Muscle of leg (tissue), 11 donors: Measurements from ENCODE around the gene GRIK1. TPM values are rescaled to one million over a fixed set of nuclear protein-coding genes. Genes with fewer than 3 reads are reported as not detected.

Experiments
- DNase-seq: peaks from one replicate; pipeline ENCODE4 v3.0.0; 2013
- H3K27ac ChIP-seq: one replicate; pipeline ENCODE4 v1.5.1; 2013; ENCODE audit warnings: mild to moderate bottlenecking, low read length, control low read depth
- H3K27me3 ChIP-seq: one replicate; pipeline ENCODE4 v1.6.1; 2013; ENCODE audit warnings: low read length; ENCODE audit not compliant: control insufficient read depth, insufficient read depth
- H3K36me3 ChIP-seq: one replicate; pipeline ENCODE4 v1.6.1; 2013; ENCODE audit warnings: low read length; ENCODE audit not compliant: control insufficient read depth, insufficient read depth
- H3K4me1 ChIP-seq: one replicate; pipeline ENCODE4 v1.6.1; 2013; ENCODE audit warnings: low read length; ENCODE audit not compliant: control insufficient read depth, insufficient read depth
- H3K4me3 ChIP-seq: one replicate; pipeline ENCODE4 v1.5.1; 2013; ENCODE audit warnings: low read length, control low read depth
- H3K9me3 ChIP-seq: replicated peaks from 2 replicates; pipeline ENCODE4 v1.6.1; 2013; ENCODE audit warnings: low read depth, low read length; ENCODE audit not compliant: control insufficient read depth
- WGBS: methylation state at CpG from one replicate; pipeline ENCODE4 v1.1.5; 2013; ENCODE audit warnings: missing lambda C conversion rate; ENCODE audit not compliant: insufficient coverage; 5-methylcytosine and 5-hydroxymethylcytosine counted together
- polyA plus RNA-seq, 8 donors: library from polyadenylated mRNA; unstranded; fragments of 120-200 nt; gene quantifications; one replicate each; pipeline versions ENCODE4 v1.2.1 to v1.2.3, GENCODE V29; 2013; ENCODE audit warnings: inconsistent platforms in 1 of 8, low replicate concordance in 1 of 8; ENCODE audit not compliant: insufficient read length in 8 of 8, insufficient read depth in 1 of 8
- total RNA-seq: library from RNA; stranded (reverse); fragments of 120-200 nt; gene quantifications from one replicate; pipeline ENCODE4 v1.2.4, GENCODE V29; 2013

Gene GRIK1
- total and polyA plus RNA-seq, 9 donors, result 0.25 to 2.1 (median 0.39) TPM

GRCh38 chr21:29669416-29669815 lies 270.4 kb downstream of the GRIK1 start:
- H3K27me3 ChIP-seq, result no peaks in the 10 kb centered on the region
- H3K27ac ChIP-seq, result no peak overlapping the region
- no peak overlapping the region for H3K4me3 ChIP-seq
- no peaks in the 10 kb centered on the region for H3K9me3 ChIP-seq
- WGBS, result no CpG with 5 or more reads among the region's 2 CpGs
- H3K36me3 ChIP-seq, result no peaks in the 10 kb centered on the region
- H3K4me1 ChIP-seq, result no peaks in the 10 kb centered on the region
- no peak for DNase-seq

DNA sequence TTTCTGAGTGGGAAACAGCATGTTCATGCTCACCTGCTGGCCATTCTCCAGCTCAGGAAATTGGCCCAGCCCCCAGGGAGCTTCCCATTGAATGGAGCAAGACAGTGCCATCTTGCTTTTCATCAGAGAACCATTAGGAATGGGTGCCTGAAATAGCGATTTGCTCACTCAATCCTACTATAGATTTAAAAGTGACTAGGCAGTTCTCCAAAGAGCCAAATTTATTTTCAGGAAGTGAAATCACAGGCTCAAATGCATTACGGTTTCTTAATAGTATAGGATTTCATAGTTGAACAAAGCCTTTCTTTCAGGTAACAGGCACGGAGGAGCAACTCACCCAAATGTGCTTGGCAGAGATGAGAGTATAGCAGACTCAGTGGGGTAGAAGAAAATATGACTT lies 272.1 kb downstream of the GRIK1 start:
- 14% methylated on average over 1 of the region's 3 CpGs for WGBS

DNA sequence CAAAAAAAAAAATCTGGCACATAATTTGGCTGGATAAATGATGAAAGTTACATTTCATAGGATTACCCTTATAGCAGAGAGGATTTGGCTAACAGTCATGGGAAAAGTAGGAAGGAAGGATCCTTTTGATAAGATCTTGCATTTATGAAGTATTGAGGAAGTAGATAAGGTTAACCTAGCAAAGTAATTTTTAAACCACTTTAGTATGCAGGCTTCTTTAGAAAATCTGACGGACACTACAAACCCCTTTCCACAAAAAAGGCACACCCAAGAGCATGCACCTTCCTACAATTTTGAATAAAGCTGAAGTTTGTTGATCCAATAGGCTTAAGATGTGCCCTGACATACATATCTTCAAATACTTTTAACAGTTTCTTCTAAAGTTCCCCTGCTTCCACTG lies 275.2 kb downstream of the GRIK1 start:
- no peak overlapping the region for H3K4me3 ChIP-seq
- no peaks in the 10 kb centered on the region for H3K9me3 ChIP-seq
- no peak for DNase-seq
- no CpG with 5 or more reads among the region's 1 CpG for WGBS
- no peaks in the 10 kb centered on the region for H3K4me1 ChIP-seq
- H3K36me3 ChIP-seq, result no peaks in the 10 kb centered on the region
- no peaks in the 10 kb centered on the region for H3K27me3 ChIP-seq
- H3K27ac ChIP-seq, result no peak overlapping the region

More for the DNA sequence above, 272.1 kb downstream of the GRIK1 start:
- Histone ChIP-seq H3K27me3 (no peaks in the 10 kb centered on the region), H3K4me3 (no peak overlapping the region), H3K36me3 (no peaks in the 10 kb centered on the region), H3K4me1 (no peaks in the 10 kb centered on the region), H3K9me3 (no peaks in the 10 kb centered on the region), H3K27ac (no peak overlapping the region)
- DNase-seq, result no peak

DNA sequence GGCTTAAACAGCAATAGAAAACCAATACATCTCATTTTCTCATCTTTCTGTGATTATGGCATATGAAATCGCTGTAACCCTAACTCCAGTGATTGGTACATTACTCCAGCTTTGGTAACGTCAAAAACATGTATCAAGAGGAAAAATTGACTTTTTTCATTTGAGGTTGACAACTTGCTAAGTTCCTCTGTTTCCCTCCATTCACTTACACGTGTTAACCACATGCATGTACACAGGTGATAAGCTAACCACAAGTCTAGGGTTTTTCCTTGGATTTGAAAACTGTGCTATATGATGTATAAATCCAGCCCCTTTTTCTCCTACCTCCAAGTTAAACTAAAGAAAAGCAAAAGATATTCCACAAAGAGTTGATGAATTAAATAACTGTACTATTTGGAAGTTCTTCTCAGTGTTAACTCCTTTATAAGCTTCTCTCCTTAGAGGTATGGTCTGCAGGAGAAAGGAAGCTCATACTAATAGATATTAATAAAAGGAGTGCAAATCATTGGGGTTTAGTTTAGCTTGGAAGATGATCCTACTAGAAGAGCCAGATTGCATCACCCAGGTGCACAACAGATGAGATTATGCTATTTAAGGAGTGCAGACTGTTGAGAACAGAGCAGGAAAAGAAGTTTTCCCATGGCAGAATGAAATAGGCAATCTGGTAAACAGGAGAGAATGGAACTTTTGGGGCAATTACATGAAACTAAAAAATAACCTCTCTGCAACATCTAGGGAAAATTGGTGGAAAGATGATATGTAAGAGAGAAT lies 277.9 kb downstream of the GRIK1 start:
- no peak overlapping the region for H3K4me3 ChIP-seq
- no CpG with 5 or more reads among the region's 3 CpGs for WGBS
- no peaks in the 10 kb centered on the region for H3K27me3 ChIP-seq
- no peak overlapping the region for H3K27ac ChIP-seq
- H3K4me1 ChIP-seq, result no peaks in the 10 kb centered on the region
- no peaks in the 10 kb centered on the region for H3K36me3 ChIP-seq
- H3K9me3 ChIP-seq, result no peaks in the 10 kb centered on the region
- no peak for DNase-seq

GRCh38 chr21:29660047-29660720 lies 279.6 kb downstream of the GRIK1 start:
- no peaks in the 10 kb centered on the region for H3K9me3 ChIP-seq
- H3K27me3 ChIP-seq, result no peaks in the 10 kb centered on the region
- H3K4me1 ChIP-seq, result no peaks in the 10 kb centered on the region
- no peaks in the 10 kb centered on the region for H3K36me3 ChIP-seq
- DNase-seq, result no peak
- H3K27ac ChIP-seq, result no peak overlapping the region
- WGBS, result no CpG with 5 or more reads among the region's 2 CpGs
- H3K4me3 ChIP-seq, result no peak overlapping the region

GRCh38 chr21:29658934-29659203 lies 280.9 kb downstream of the GRIK1 start:
- H3K27ac ChIP-seq, result no peak overlapping the region
- H3K36me3 ChIP-seq, result no peaks in the 10 kb centered on the region
- peak; percentile 18 for DNase-seq
- no peaks in the 10 kb centered on the region for H3K9me3 ChIP-seq
- no peaks in the 10 kb centered on the region for H3K4me1 ChIP-seq
- WGBS, result no CpG with 5 or more reads among the region's 1 CpG
- no peak overlapping the region for H3K4me3 ChIP-seq
- H3K27me3 ChIP-seq, result no peaks in the 10 kb centered on the region

- no peaks in the 10 kb centered on the region for H3K27me3 ChIP-seq
- no peaks in the 10 kb centered on the region for H3K9me3 ChIP-seq
- H3K36me3 ChIP-seq, result no peaks in the 10 kb centered on the region
- no peaks in the 10 kb centered on the region for H3K4me1 ChIP-seq
- DNase-seq, result peak; percentile 25
- 70% methylated on average over 2 of the region's 10 CpGs for WGBS
- H3K27ac ChIP-seq, result no peak overlapping the region
- no peak overlapping the region for H3K4me3 ChIP-seq
Observed at GRCh38 chr21:29658177-29658933, 281.4 kb downstream of the GRIK1 start.

DNA sequence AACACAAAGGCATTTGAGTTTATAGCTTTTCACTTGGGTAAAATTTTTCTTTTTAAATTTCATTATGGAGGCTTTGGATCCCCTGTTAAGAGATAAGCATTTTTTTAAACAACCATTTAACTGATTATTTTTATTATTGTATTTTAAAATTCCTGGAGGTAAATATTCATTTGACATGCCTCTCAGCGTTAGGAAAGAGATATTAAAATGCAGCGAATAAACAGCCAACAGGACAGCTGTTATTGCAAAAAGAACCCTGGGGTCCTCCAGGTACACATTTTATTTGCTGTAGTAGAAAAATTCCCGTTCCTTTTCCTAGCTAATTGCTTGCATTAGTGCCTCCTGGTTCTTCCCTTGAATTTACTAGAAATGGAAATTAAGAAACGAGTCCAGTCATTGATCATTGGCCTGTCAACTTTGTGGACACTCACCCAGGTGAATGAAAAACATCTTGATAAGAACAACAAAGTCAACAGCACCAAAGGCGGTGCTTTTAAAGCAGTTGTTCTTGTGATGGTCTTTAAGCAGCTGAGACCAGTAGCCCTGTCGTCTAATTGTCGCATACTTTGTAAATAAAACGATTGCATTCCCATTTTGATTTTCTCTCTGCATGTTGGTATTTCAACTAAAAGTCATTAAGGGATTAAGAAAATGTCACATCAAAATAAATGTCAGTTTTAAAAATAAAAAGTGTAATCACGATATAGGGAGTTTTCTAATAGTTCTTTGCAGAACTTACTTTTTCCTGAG lies 282.4 kb downstream of the GRIK1 start:
- Histone ChIP-seq H3K9me3 (no peaks in the 10 kb centered on the region), H3K4me1 (no peaks in the 10 kb centered on the region), H3K4me3 (no peak overlapping the region), H3K36me3 (no peaks in the 10 kb centered on the region), H3K27ac (no peak overlapping the region), H3K27me3 (no peaks in the 10 kb centered on the region)
- DNase-seq, result no peak
- 65% methylated on average over 2 of the region's 9 CpGs for WGBS

DNA sequence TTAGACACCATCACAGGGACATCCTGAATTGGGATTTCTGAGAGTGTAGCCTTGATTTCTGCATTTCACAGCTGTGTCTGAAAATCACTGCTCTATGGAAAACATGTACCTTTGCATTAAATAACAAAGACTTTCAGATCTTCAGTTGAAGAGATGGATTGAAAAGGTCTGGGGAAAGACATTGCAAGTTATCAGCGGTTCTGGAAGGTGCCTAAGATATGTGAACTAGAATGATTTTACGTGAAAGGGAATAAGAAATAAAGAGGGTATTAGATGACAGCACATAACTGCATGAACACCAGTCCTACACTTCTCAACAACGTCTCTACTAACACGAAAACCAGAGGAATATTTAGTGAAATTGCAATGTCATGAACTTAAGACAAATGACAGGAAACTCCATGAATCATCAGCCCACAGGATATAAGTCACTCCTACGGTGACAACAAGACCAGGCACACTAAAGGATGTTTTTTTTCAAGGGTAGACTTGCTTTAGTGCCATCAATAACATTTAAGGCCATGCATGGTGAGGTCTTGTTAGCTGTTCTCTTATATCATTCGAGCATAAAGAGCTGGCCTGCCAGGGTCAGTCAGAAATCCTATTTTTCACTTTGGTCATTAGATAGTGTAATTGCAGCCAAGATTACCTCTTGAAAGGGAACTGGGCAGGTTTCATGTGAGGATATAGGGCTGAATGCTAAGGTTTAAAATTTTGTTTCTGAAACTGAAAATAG lies 283.1 kb downstream of the GRIK1 start:
- Histone ChIP-seq H3K9me3 (no peaks in the 10 kb centered on the region), H3K4me1 (no peaks in the 10 kb centered on the region), H3K27ac (no peak overlapping the region), H3K4me3 (no peak overlapping the region), H3K27me3 (no peaks in the 10 kb centered on the region), H3K36me3 (no peaks in the 10 kb centered on the region)
- WGBS, result no CpG with 5 or more reads among the region's 6 CpGs
- peak; percentile 23 for DNase-seq
